BJ (cell line): ENCODE results near the gene MED14. TPM values are rescaled to one million over a fixed set of nuclear protein-coding genes. Genes with fewer than 3 reads are reported as not detected.
"Not testable (repeated sequence)": the region's sequence is repeated elsewhere in the genome, so short reads cannot be mapped to it uniquely, and the experiment has no call there.

Experiments used
- CTCF ChIA-PET: fragments of 350-600 bp; formaldehyde crosslinking; extraction: SDS; loops from one replicate; lab custom pipeline; 2021; ENCODE audit warnings: antibody characterized with exemption, inconsistent platforms; lab: Yijun Ruan, JAX
- POLR2A ChIA-PET: fragments of 300-600 bp; sonication (Branson Sonifier 250); formaldehyde crosslinking; extraction: SDS; loops from one replicate; lab custom pipeline; 2021; ENCODE audit warnings: antibody characterized with exemption; lab: Charles Lee
- DNase-seq: peaks from one replicate; pipeline ENCODE4 v3.0.0-alpha.2; 2011; ENCODE audit warnings: low read depth
- H3K27me3 ChIP-seq: 2 replicates; pipeline ENCODE4 v1.6.0; 2011; ENCODE audit warnings: low read length; ENCODE audit not compliant: control insufficient read depth, insufficient read depth
- H3K36me3 ChIP-seq: 2 replicates; pipeline ENCODE4 v1.5.1; 2011; ENCODE audit warnings: low read length; ENCODE audit not compliant: control insufficient read depth, insufficient read depth
- H3K4me3 ChIP-seq: 2 replicates; pipeline ENCODE4 v1.5.1; 2011; ENCODE audit warnings: low read depth, mild to moderate bottlenecking, control low read depth, low read length
- CTCF ChIP-seq: IDR thresholded peaks from 2 replicates; pipeline ENCODE4 v1.5.1; 2011; ENCODE audit warnings: low read depth, mild to moderate bottlenecking, control low read depth, inconsistent platforms, low read length, moderate library complexity; ENCODE audit not compliant: insufficient read depth
- polyA plus RNA-seq: library from polyadenylated mRNA; depleted of rRNA; stranded (reverse); fragments of >200 nt; gene quantifications from 2 replicates; pipeline ENCODE4 v1.2.3, GENCODE V29; 2011

The MED14 gene
- polyA plus RNA-seq, 1 experiment = 25.9 TPM

GRCh38 chrX:40746521-40746920 lies 11.2 kb upstream of the MED14 start:
- Histone ChIP-seq H3K27me3 (no peaks in the 10 kb centered on the region), H3K4me3 (no peak overlapping the region), H3K36me3 (no peaks in the 10 kb centered on the region)
- DNase-seq = no peak
- no peak for TF ChIP-seq CTCF
- POLR2A ChIA-PET = no interaction called here
- CTCF ChIA-PET = interaction anchor here (0.6 kb wide), 1 partner anchor 73 kb away, joined by 3 read pairs; no protein-coding TSS in a partner anchor

GRCh38 chrX:40736170-40736505 lies 796 bp upstream of the MED14 start:
- DNase-seq = no peak
- Histone ChIP-seq H3K36me3 (no peaks in the 10 kb centered on the region), H3K27me3 (no peaks in the 10 kb centered on the region), H3K4me3 (peak overlapping the region; percentile 73)
- ChIA-PET POLR2A (no interaction called here), CTCF (no interaction called here)
- TF ChIP-seq CTCF = no peak

- Histone ChIP-seq H3K36me3 (no peaks in the 10 kb centered on the region), H3K27me3 (no peaks in the 10 kb centered on the region), H3K4me3 (peak overlapping the region; percentile 73)
- DNase-seq = no peak
- CTCF ChIA-PET = no interaction called here
- POLR2A ChIA-PET = no interaction called here
- no peak for TF ChIP-seq CTCF
Measured at GRCh38 chrX:40734971-40735324, 394 bp downstream of the MED14 start.

- DNase-seq = no peak
- peak overlapping the region; percentile 73; the same call in 1 of the 2 replicates for H3K4me3 ChIP-seq
- CTCF ChIA-PET = no interaction called here
Measured at GRCh38 chrX:40733706-40734105, 1.6 kb downstream of the MED14 start.

GRCh38 chrX:40732499-40732898 lies 2.8 kb downstream of the MED14 start:
- POLR2A ChIA-PET = not testable (repeated sequence)
- CTCF ChIA-PET = interaction anchor here (0.6 kb wide), 1 partner anchor 143 kb away, joined by 3 read pairs; no protein-coding TSS in a partner anchor

More at GRCh38 chrX:40733706-40734105, 1.6 kb downstream of the MED14 start:
- no peaks in the 10 kb centered on the region for H3K27me3 ChIP-seq
- no peaks in the 10 kb centered on the region for H3K36me3 ChIP-seq
- POLR2A ChIA-PET = no interaction called here
- TF ChIP-seq CTCF = no peak

More at GRCh38 chrX:40732499-40732898, 2.8 kb downstream of the MED14 start:
- not testable (repeated sequence) for H3K36me3 ChIP-seq, H3K4me3 ChIP-seq, DNase-seq, H3K27me3 ChIP-seq
